Caki2 (cell line): ENCODE data around the gene MKNK2. TPM values are rescaled to one million over a fixed set of nuclear protein-coding genes. Genes with fewer than 3 reads are reported as not detected.
A peak's percentile ranks its signal among the peaks of the same experiment; 100 is the strongest.

Source experiments
- DNase-seq: peaks from one replicate; pipeline ENCODE4 v3.0.0-alpha.2; 2015; ENCODE audit warnings: low read depth
- in situ Hi-C: cut with HindIII; loops from 2 replicates; pipeline ENCODE4 v1.10.0; 2016; ENCODE audit warnings: low sequenced_read_pairs, low pct_unique_long_range_greater_than_20kb, mixed read lengths
- total RNA-seq: library from RNA; depleted of rRNA; stranded (reverse); fragments of >200 nt; shearing (Covaris generic); gene quantifications from 2 replicates; pipeline ENCODE4 v1.2.3, GENCODE V29; 2014; ENCODE audit warnings: low replicate concordance

MKNK2 gene
- total RNA-seq, 1 experiment from 2014 or later = 78.8 TPM

DNA sequence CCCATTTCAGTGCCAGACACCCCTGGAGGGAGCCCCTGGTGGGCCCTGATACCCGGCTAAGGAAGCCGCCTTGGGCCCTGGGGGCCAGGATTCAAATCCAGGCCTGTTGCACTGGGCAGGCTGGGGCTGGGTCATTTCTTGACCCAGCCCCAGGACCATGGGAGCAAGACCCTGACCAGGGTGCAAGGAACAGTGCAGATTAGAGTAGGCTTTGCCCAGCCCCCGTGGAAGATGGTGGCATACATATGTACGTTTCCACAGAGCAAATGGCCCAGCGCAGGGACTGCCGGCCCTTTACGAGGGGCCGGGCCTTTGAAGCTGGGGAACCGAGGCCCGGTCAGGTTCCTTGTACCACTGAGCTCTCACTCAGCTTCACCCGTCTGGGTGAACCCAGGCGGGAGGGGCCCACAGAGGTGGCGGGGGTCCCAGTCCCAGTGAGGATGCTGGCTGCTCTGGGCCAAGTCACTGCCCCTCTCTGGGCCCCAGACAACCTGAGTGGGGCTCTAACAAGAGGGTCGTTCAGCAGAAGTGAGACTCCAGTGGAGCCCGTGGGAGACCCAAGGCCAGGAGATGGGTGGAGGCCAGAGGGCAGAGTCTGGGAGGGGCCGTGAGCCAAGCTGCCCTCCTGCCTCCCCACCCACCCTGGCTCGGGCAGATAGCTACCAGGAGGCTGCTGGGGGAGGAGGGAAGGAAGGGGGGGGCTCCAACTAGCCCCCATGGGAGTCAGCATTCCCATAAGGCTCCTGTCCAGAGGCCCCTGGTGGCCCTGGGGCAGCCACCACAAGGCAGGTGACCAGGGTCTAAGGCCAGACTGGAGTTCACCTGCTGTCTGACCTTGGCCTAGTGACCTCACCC, 2.7 kb downstream of the MKNK2 start:
- no peak for DNase-seq
- in situ Hi-C loops = no loop called here

GRCh38 chr19:2047449-2048103, 3.5 kb downstream of the MKNK2 start:
- DNase-seq = no peak

DNA sequence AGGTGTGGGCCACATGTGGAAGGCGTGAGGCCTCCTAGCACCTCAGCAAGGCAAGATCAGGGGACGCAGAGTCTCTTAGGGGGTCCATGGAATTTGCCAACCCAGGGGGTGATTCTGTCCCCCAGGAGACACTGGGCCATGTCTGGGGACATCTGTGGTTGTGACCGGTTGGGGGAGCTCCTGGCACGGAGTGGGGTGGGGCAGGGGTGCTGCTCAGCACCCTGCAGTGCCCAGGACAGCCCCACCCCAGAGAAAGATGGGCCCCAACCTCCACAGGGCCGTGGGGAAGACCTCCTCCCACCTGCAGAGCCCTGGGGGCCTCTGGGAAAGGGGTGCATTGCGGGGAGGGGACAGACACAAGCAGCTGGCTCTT, 4.0 kb downstream of the MKNK2 start:
- DNase-seq = no peak
- in situ Hi-C loops = no loop called here

More at GRCh38 chr19:2047449-2048103, 3.5 kb downstream of the MKNK2 start:
- in situ Hi-C loops = no loop called here

DNA sequence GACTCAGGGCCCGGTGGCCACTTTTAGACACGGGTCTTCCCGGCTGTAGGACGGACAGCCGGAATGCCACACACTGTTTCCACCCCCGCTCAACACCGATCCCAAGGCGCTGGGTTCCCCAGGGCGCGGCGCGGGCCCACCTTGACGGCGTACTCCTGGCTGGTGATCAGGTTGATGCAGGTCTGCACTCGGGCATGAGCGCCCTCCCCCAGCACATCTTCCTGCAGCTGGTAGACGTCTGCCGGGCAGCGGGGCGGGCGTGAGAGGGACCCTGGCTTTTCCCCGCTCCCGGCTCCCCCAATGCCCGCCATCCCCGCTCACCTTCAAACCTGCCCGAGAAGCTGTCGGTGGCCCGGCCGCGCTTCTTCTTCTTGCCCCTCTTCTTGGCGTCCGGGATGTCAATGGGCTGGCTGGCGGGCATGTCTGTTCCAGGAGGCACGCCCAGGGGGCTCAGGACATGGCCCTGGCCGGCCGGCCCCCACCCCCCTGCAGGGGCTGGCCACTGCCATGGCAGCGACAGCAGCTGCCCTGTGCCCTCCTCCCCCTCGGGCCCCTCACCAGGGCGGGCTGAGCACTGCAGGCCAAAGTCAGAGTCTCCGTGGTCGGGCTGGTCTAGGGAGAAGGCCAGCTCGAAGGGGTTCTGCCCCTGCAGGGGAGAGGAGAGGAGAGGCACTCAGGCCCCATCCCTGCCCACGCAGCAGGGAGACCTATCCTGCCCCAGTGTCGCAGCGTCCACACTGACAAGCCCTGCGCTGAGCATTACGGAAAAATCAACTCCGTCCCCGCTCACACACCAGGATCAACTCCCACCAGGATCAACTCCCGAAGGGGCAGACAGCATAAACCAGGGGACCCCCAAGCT, 4.8 kb downstream of the MKNK2 start:
- DNase-seq = no peak
- in situ Hi-C loops = no loop called here

DNA sequence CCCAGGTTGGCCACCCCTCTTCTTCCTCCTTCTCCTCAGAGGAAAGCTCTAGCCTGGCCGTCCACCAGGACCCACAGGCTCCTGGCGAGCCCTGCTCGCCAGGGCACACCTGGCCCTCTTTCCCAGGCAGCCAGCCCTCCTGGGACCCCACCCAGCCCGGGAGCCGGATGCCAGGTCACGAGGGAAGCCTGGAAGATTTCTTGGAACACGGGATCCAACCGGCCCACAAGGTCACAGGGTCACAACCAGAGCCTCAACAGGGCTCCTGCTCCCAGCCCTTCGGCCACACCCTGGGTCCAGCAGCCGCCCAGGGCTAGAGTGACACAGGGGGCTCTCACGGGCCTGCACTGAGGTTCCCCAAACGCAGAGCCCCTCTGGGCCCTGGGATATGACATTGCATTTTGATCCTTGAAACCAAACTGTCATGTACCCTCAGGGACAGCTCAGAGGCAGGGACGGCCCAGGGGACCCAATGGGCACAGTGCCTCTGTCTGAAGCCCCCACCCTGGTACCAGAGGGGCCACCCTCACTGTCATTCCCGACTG, 5.5 kb downstream of the MKNK2 start:
- in situ Hi-C loops = no loop called here
- DNase-seq = no peak

GRCh38 chr19:2044709-2045500, 6.1 kb downstream of the MKNK2 start:
- no peak for DNase-seq
- in situ Hi-C loops = no loop called here

- in situ Hi-C loops = no loop called here
Measured at GRCh38 chr19:2043961-2044708, 6.9 kb downstream of the MKNK2 start.

DNA sequence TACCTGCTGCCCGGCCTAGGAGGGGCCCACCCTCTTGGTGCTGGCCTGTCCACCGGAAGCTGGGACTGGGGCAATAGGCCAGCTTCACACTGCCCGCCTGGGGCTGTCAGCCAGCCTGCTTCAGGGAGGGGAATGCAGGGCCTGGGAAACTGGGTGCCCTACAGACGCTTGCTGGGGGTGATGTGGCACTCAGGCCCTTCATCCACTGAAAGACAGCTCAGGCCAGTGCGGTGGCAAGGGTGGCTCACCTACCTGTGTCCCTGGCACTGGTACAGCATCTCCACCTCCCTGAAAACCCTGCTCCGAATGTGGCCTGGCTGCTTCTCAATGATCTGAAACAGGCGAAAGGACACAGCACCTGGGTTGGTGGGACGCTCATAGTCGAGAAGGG, 7.8 kb downstream of the MKNK2 start:
- no peak for DNase-seq
- in situ Hi-C loops = no loop called here

More at GRCh38 chr19:2043961-2044708, 6.9 kb downstream of the MKNK2 start:
- DNase-seq = no peak

- no peak for DNase-seq
- in situ Hi-C loops = no loop called here
Measured at GRCh38 chr19:2042485-2043250, 8.4 kb downstream of the MKNK2 start.

GRCh38 chr19:2041683-2042484, 9.2 kb downstream of the MKNK2 start:
- peak; percentile 85 for DNase-seq
- in situ Hi-C loops = no loop called here

- no peak for DNase-seq
- in situ Hi-C loops = no loop called here
Measured at GRCh38 chr19:2041433-2041682, 9.7 kb downstream of the MKNK2 start.

DNA sequence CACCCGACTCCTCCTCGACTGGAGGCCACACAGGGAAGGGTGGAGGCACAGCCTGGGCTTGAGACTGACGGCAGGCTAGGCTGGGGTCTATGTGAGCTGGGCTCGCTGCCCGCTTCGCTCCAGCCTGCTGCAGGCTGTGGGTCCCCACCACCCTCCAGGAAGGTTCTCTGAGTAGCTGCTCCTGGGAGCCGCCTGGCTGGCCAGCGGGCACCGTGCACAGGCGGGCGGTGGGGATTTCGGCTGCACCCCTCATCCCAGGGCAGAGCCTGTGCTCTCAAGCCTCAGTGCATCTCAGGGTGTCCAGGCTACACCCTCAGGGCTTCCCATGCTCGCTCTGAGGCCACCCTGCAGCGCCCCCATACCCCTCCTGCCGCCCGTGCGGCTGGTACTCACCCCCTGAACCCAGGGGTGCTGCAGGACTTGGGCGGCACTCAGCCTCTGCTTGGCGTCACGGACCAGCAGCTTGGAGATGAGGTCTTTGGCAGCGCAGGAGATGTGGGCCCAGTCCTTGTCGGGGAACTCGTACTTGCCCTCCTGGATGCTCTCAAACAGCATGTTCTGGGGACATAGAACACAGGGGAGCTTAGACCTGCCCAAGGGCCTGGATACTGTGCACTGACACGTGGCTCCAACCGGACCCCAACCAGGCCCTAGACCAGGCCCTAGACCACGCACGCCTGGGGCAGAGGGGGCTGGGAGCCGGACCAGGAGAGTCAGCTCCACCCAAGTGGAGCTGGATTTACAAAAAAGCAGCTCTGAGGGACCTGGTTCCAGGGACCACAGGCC, 10.2 kb downstream of the MKNK2 start:
- no peak for DNase-seq
- in situ Hi-C loops = no loop called here

DNA sequence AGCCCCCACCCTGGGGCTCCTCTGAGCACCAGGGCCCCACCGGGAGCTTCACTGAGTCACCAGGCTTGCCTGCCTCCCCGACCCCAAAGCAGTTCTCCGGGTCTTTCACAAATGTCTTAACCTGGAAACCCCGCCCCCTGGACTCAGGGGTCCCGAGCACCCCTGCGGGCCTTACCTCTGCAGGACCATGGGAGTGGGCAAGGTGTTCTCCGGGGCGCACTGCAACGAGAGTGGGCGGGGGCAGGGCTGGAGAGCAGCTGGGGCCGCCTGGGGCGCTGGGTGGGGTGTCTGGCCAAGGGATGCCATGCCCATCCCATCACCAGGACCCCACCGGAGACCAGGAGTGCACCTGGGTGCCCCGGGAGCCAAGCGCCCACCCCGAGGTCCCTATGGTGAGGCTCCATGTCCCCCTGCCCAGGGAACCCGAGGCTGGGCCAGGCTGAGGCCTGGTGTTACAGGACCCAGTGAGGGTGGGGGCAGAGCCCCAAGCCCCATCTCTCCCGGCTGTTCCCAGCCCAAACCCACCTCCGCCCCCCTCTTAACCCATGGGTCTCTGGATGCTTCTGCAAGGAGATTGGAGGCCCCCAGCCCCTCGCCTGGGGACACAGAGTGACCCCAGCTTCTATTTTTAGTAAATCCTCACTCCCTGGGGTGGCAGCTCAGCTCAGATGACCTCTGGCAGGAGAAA, 10.9 kb downstream of the MKNK2 start:
- in situ Hi-C loops = no loop called here
- DNase-seq = no peak

DNA sequence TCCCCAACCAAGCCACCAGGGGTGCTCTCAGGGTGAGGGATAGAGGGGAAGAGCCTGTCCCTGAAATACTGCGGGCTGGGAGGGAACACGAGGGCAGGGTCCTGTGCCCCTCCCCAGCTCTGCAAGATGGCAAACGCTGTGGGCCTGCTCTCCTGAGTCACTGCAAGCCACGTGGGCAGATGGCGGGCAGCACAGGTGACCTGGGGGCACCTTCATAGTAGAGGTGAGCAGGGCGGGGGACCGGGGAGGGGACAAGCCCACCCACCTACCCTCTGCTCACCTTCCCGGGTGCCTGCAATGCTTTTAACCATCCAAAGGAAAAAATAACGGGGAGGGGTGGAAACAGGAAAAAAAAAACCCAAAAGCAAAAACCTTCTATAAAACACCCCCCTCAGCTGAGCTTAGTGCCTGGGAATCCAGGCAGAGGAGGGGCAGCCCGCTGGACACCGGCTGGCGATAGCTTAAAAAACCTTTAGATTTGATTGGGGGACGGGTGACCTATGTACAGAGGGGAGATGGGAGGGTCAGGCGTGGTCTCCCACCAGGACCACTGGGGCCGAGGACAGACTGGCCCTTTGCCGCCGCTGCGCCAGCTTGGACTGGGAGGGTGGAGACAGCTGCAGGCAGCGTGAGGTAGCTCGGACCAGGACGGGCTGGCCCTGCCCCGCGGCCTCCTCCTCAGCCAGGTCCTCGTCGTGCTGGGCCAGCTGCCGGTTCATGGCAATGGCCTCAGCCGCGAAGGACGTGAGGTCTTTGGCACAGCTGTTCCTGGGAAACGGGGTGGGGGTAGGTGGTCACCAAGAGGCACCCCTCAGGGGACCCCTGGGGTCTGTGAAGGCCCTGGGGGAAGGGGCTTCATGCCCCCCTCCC, 11.7 kb downstream of the MKNK2 start:
- no peak for DNase-seq
- in situ Hi-C loops = no loop called here
